A549 treated with ZK216348 at 1 μM for 4 hours (cell line): ENCODE results near the gene PTPN6. TPM values are rescaled to one million over a fixed set of nuclear protein-coding genes. Genes with fewer than 3 reads are reported as not detected.

ENCODE experiments used
- total RNA-seq: library from RNA; stranded (reverse); fragments of 200-300 nt; extraction: Qiagen RNA extraction; gene quantifications from 5 replicates; pipeline ENCODE4 v1.2.3, GENCODE V29; 2022; ENCODE audit warnings: low read depth

PTPN6 gene
- 6.2 to 12.8 TPM (median 11.9 TPM) in 5 replicates for total RNA-seq

GRCh38 chr12:6950811-6951540 is at the start of gene PTPN6:
PTPN6 (plus strand) TSS chr12:6951356; CDS start chr12:6951513, 157 bp downstream.

GRCh38 chr12:6904280-6905276 is 46.6 kb upstream of the PTPN6 start, which contains the start of gene LRRC23:
LRRC23 (plus strand) TSS chr12:6904822; CDS start chr12:6905634, 812 bp downstream.

GRCh38 chr12:6914246-6914946 is 36.8 kb upstream of the PTPN6 start, which contains the start of gene ENO2:
ENO2 (plus strand) TSS chr12:6914580; CDS start chr12:6915833, 1,253 bp downstream.

GRCh38 chr12:6927379-6928021 is 23.7 kb upstream of the PTPN6 start, which contains the start of gene ATN1:
ATN1 (plus strand) TSS chr12:6927959; CDS start chr12:6934002, 6,043 bp downstream.

GRCh38 chr12:6943722-6944380 is 7.3 kb upstream of the PTPN6 start, which contains the start of the genes C12orf57 and RNU7-1:
C12orf57 (plus strand) TSS chr12:6944022; CDS start chr12:6944122, 100 bp downstream.
RNU7-1 (plus strand) TSS chr12:6943816.

Other genes with a start within 250 kb of the PTPN6 start
- gene COPS7A, start 227.3 kb upstream of the PTPN6 start, total RNA-seq = 46.4 to 60.7 TPM (median 58.3 TPM) in 5 replicates
- gene MLF2, start 198.2 kb upstream of the PTPN6 start, total RNA-seq = 221 to 313 TPM (median 302 TPM) in 5 replicates
- 687 to 1,137 TPM (median 1,048 TPM) in 5 replicates for gene PTMS, start 185.0 kb upstream of the PTPN6 start, total RNA-seq
- gene LAG3, start 178.8 kb upstream of the PTPN6 start, total RNA-seq = 0.79 to 2.2 TPM (median 1.6 TPM) in 5 replicates
- gene CD4, start 161.8 kb upstream of the PTPN6 start, total RNA-seq = not detected in 5 replicates
- 0.39 to 0.87 TPM (median 0.56 TPM) in 5 replicates for gene GPR162, start 129.5 kb upstream of the PTPN6 start, total RNA-seq
- 14.2 to 32.8 TPM (median 27.5 TPM) in 5 replicates for gene P3H3, start 122.9 kb upstream of the PTPN6 start, total RNA-seq
- gene GNB3, start 110.4 kb upstream of the PTPN6 start, total RNA-seq = 2.1 to 2.7 TPM (median 2.3 TPM) in 5 replicates
- gene CDCA3, start 100.1 kb upstream of the PTPN6 start, total RNA-seq = 68.4 to 85.8 TPM (median 72.7 TPM) in 5 replicates
- gene USP5, start 99.2 kb upstream of the PTPN6 start, total RNA-seq = 76.4 to 97.4 TPM (median 80.0 TPM) in 5 replicates
- gene TPI1, start 83.8 kb upstream of the PTPN6 start, total RNA-seq = 1,281 to 1,662 TPM (median 1,628 TPM) in 5 replicates
- 19.2 to 36.2 TPM (median 30.5 TPM) in 5 replicates for gene SPSB2, start 78.1 kb upstream of the PTPN6 start, total RNA-seq
- gene LRRC23, start 46.5 kb upstream of the PTPN6 start, total RNA-seq = 15.7 to 21.7 TPM (median 17.3 TPM) in 5 replicates
- 32.7 to 43.8 TPM (median 41.2 TPM) in 5 replicates for gene ENO2, start 36.8 kb upstream of the PTPN6 start, total RNA-seq
- 36.6 to 87.8 TPM (median 83.1 TPM) in 5 replicates for gene ATN1, start 23.4 kb upstream of the PTPN6 start, total RNA-seq
- not detected in 5 replicates for gene RNU7-1, start 7.5 kb upstream of the PTPN6 start, total RNA-seq
- 240 to 311 TPM (median 303 TPM) in 5 replicates for gene C12orf57, start 7.3 kb upstream of the PTPN6 start, total RNA-seq
- gene PHB2, start 19.3 kb downstream of the PTPN6 start, total RNA-seq = 278 to 353 TPM (median 328 TPM) in 5 replicates
- gene EMG1, start 19.6 kb downstream of the PTPN6 start, total RNA-seq = 55.9 to 81.9 TPM (median 61.3 TPM) in 5 replicates
- gene LPCAT3, start 67.1 kb downstream of the PTPN6 start, total RNA-seq = 26.6 to 31.1 TPM (median 27.6 TPM) in 5 replicates
- 38.6 to 58.9 TPM (median 42.6 TPM) in 5 replicates for gene C1S, start 109.4 kb downstream of the PTPN6 start, total RNA-seq
- gene C1R, start 141.1 kb downstream of the PTPN6 start, total RNA-seq = 26.6 to 41.9 TPM (median 28.4 TPM) in 5 replicates
- gene C1RL, start 157.9 kb downstream of the PTPN6 start, total RNA-seq = 7.9 to 15.6 TPM (median 10.6 TPM) in 5 replicates
- gene RBP5, start 177.5 kb downstream of the PTPN6 start, total RNA-seq = not detected in 5 replicates
- 11.0 to 19.0 TPM (median 16.0 TPM) in 5 replicates for gene CLSTN3, start 179.0 kb downstream of the PTPN6 start, total RNA-seq
- 22.0 to 33.0 TPM (median 30.7 TPM) in 5 replicates for gene PEX5, start 238.3 kb downstream of the PTPN6 start, total RNA-seq